ENCODE measurements around the gene CFAP210. TPM values are rescaled to one million over a fixed set of nuclear protein-coding genes. Genes with fewer than 3 reads are reported as not detected.

CFAP210 gene
- total and polyA plus RNA-seq, 10 of the 15 experiments (the other 5 are each of a cell fraction or from before 2014, with no cell fraction given), result not detected

GRCh38 chr2:169715379-169716237 lies 21.4 kb upstream of the CFAP210 start:
- ATAC-seq, result no peak
- Histone ChIP-seq H3K9me3 (replicated peaks; ENCODE audit: control insufficient read depth, insufficient read depth, low read length) (no peaks in the 10 kb centered on the region), H3K4me1 (ENCODE audit: control insufficient read depth, insufficient read depth, low read length) (no peaks in the 10 kb centered on the region; the same call in 1 of the 2 replicates), H3K79me2 (ENCODE audit: control insufficient read depth, insufficient read depth, low read length) (no peaks in the 10 kb centered on the region), H4K20me1 (ENCODE audit: control insufficient read depth, insufficient read depth) (no peaks in the 10 kb centered on the region), H3K4me3 (no peak overlapping the region), H3K27ac (ENCODE audit: control insufficient read depth, insufficient read depth) (no peak overlapping the region), H3K9ac (ENCODE audit: control insufficient read depth, insufficient read depth, low read length) (no peak overlapping the region), H3K27me3 (replicated peaks in 1 of 2; ENCODE audit: control insufficient read depth in 2 of 2, insufficient read depth in 2 of 2, low read length in 1 of 2) (no peaks in the 10 kb centered on the region), H2AFZ (ENCODE audit: control insufficient read depth, low read depth, low read length) (no peak overlapping the region), H3K36me3 (ENCODE audit: control insufficient read depth in 2 of 2, insufficient read depth in 2 of 2, low read length in 1 of 2) (no peaks in the 10 kb centered on the region), H3K4me2 (ENCODE audit: control insufficient read depth, insufficient read depth) (no peak overlapping the region)
- FAIRE-seq, result no peak
- DNase-seq (ENCODE audit: low read depth, low spot score), result no peak
- in situ Hi-C loops (cut with MboI), result no loop called here
- WGBS (ENCODE audit: insufficient coverage, insufficient replicate concordance, low lambda C conversion rate, missing lambda C conversion rate), result 80% methylated on average over 17 of the region's 17 CpGs
- RAD21 ChIA-PET (ENCODE audit: unreplicated experiment), result no interaction called here
- POLR2A ChIA-PET, result no interaction called here
- CTCF ChIA-PET, result interaction anchor here (0.7 to 1.0 kb wide), 2 partner anchors 12 to 80 kb away, joined by 3 to 4 read pairs; no protein-coding TSS in a partner anchor
- no TSS peak for BruUV-seq (replicated peaks)
- TF ChIP-seq MTA2 (IDR thresholded peaks at IDR 0.05; ENCODE audit: low read depth) (no peak), WRNIP1 (IDR thresholded peaks at IDR 0.05; ENCODE audit: borderline replicate concordance, low read depth, low read length) (no peak), MYB (IDR thresholded peaks at IDR 0.05; ENCODE audit: borderline replicate concordance, low read depth, low read length) (no peak), BHLHE40 (IDR thresholded peaks at IDR 0.05; ENCODE audit: borderline replicate concordance in 1 of 2, low read depth in 2 of 2, low read length in 1 of 2) (no peak)
- SMC1A ChIA-PET (ENCODE audit: uncharacterized antibody, unreplicated experiment), result no interaction called here
- intact Hi-C loops (cut with micrococcal nuclease; ENCODE audit: unreplicated experiment), result no loop called here

- no peak overlapping the region for H3K9ac ChIP-seq (ENCODE audit: control insufficient read depth, insufficient read depth, low read length)
- intact Hi-C loops (cut with micrococcal nuclease; ENCODE audit: unreplicated experiment), result no loop called here
- WGBS (ENCODE audit: insufficient coverage, insufficient replicate concordance, low lambda C conversion rate, missing lambda C conversion rate), result 72% methylated on average over 6 of the region's 6 CpGs
- H3K4me2 ChIP-seq (ENCODE audit: control insufficient read depth, insufficient read depth), result no peak overlapping the region
- no peak overlapping the region for H3K4me3 ChIP-seq
- no peaks in the 10 kb centered on the region for H3K9me3 ChIP-seq (replicated peaks; ENCODE audit: control insufficient read depth, insufficient read depth, low read length)
- DNase-seq (ENCODE audit: low read depth, low spot score), result no peak
- CTCF ChIA-PET, result no interaction called here
- no peaks in the 10 kb centered on the region for H3K27me3 ChIP-seq (replicated peaks in 1 of 2; ENCODE audit: control insufficient read depth in 2 of 2, insufficient read depth in 2 of 2, low read length in 1 of 2)
- H3K36me3 ChIP-seq (ENCODE audit: control insufficient read depth in 2 of 2, insufficient read depth in 2 of 2, low read length in 1 of 2), result no peaks in the 10 kb centered on the region
- no peaks in the 10 kb centered on the region for H4K20me1 ChIP-seq (ENCODE audit: control insufficient read depth, insufficient read depth)
- H3K4me1 ChIP-seq (ENCODE audit: control insufficient read depth, insufficient read depth, low read length), result no peaks in the 10 kb centered on the region; the same call in 1 of the 2 replicates
- H2AFZ ChIP-seq (ENCODE audit: control insufficient read depth, low read depth, low read length), result no peak overlapping the region
- no peak overlapping the region for H3K27ac ChIP-seq (ENCODE audit: control insufficient read depth, insufficient read depth)
- RAD21 ChIA-PET (ENCODE audit: unreplicated experiment), result no interaction called here
- ATAC-seq, result no peak
- POLR2A ChIA-PET, result no interaction called here
- SMC1A ChIA-PET (ENCODE audit: uncharacterized antibody, unreplicated experiment), result no interaction called here
- in situ Hi-C loops (cut with MboI), result no loop called here
- FAIRE-seq, result no peak
- H3K79me2 ChIP-seq (ENCODE audit: control insufficient read depth, insufficient read depth, low read length), result no peaks in the 10 kb centered on the region
- no TSS peak for BruUV-seq (replicated peaks)
- TF ChIP-seq NR2C2 (IDR thresholded peaks at IDR 0.05; ENCODE audit: borderline replicate concordance, control insufficient read depth, insufficient read length, low read depth), result no peak
- no peak for TF ChIP-seq SP1 (IDR thresholded peaks at IDR 0.05; ENCODE audit: low read depth, low read length)
- TF ChIP-seq ZNF687 (IDR thresholded peaks at IDR 0.05), result no peak
- no peak for TF ChIP-seq STAT1 (conservative IDR thresholded peaks at IDR 0.05)
- no peak for TF ChIP-seq E2F4 (IDR thresholded peaks at IDR 0.05; ENCODE audit: low read depth, low read length)
Observed at GRCh38 chr2:169714699-169715098, 20.5 kb upstream of the CFAP210 start.

All from GM12878 (cell line).